ENCODE data around the gene MAP4.

Gene MAP4

GRCh38 chr3:47825590-47825989 lies 190.6 kb downstream of the MAP4 start:
- DNase-seq: no peak

DNA sequence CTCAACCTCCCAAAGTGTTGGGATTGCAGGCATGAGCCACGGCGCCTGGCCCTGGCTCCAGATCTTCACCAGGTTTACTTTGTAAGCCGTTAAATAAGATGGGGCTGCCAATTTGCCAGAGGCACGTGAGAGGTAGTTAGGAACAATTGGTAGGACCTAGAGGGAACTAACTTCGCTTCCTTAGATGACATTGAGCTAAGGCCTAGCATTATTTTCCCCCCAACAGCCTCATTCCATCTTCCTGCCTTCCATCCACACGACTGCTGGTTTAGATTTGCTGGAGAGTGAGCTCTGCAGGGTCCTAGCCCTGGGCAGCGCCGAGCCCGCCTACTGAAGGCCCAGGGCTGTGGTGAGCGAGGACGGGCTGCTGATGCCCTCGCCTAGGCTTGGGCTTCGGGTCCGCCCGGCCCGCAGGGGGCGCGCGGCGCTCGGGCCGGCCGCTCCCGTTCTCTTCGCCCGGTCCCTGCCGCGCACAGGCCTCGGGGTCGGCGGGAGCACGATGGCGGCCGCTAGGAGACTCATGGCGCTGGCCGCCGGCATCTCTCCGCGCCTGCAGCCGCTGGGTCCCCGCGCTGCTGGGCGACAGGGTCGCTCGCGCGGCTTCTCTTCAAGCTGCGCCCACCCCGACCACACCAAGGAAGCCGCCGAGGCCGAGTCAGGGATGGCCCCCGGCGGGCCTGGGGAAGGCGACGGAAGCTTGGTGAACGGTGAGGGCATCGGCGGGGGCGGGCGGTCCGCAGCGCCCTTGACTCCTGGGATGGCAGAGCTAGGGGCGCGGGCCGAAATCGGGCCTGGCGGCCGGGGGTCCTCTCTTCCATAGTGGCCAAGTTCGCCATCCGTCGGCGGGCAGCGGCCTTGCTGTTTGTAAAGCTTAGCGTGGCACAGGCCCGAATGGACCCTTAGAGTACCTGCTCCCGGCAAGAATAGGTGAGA lies 191.4 kb downstream of the MAP4 start:
- peak; percentile 65 for DNase-seq

DNA sequence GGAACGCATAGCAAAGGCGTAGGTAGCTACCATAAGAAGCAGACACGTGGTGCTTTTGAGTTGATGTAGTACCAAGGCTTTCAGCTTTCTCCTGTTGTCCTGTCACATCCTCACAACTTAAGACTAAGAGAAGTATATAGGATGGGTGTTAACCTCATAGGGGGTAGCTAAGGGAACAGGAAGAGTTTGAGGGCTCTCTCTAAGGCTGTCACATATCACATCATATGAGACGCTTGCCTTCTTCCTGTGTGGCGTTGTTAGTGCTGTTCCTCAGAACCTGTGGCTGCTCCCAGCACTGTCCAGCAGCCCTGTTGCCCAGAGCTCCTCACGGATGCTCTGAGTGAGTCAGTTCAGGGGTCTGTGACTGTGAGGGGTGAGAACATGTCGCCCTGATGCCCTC lies 198.6 kb downstream of the MAP4 start:
- no peak for DNase-seq

DNA sequence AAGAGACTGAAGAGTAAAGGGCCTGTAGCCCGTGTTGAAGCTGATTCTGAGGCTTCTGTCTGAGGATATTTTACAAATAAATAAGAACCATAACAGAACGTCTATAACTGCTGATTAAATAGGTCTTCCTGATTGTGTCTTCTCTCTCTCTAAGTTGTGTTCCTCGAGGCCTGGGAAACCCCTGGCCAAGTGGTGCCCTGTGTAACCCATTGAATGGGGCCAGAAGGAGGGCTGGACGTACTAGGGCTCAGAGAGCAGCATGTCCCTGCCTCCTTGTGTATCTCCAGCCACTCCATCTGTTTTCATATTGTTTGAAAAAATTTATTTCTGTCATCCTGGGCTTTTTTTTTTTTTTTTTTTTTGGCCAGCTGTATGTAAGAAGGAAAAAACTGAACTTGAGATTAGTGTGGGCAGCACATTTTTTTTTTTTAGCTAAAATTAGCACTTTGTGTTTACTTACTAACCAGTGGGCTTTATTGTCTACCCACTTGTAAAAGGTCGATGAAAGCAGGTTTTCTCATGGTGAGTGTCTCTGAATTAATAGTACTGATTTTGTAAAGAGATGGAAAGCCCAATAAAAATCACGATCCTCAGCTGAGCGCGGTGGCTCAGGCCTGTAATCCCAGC lies 202.6 kb downstream of the MAP4 start:
- no peak for DNase-seq

- no peak for DNase-seq
These were observed 211.6 kb downstream of the MAP4 start for GRCh38 chr3:47804577-47804976.

DNA sequence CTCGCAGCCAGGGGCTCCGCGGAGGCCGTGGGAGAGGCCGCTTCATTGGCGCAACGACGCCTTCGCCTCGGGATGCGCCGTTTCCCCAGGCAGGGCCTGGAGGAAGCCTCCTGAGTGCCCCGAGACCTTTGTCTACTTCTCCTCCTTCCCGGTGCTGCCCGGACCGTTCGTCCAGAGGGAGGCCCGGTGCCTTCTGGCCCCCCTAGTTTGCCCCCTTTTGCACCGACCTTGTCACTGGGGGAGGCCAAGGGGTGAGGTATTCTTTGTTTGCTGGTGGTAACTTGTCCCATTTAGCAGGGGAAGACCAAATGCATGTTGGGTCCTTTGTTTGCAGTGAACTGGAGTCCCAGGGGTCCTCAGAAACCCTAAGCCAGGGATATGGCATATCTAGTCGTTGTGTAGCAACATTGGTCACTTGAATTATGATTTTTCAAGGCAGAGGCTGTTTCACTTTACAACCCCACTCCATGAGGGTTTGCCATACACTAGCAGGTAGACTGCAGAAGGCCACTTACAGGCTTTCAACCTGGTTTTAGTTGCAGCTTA lies 212.7 kb downstream of the MAP4 start:
- no peak for DNase-seq

- peak; percentile 66 for DNase-seq
These were observed 213.3 kb downstream of the MAP4 start, which contains the start of gene DHX30 for GRCh38 chr3:47802734-47803479. DHX30 (plus strand) TSS chr3:47803138; CDS start chr3:47810684, 7,546 bp downstream.

Data from NCI-H510A (cell line).